GM19025 (cell line): ENCODE data around the gene CHST4.
"Not testable (repeated sequence)": the region's sequence is repeated elsewhere in the genome, so short reads cannot be mapped to it uniquely, and the experiment has no call there.

Experiments
- ATAC-seq: cut with Tn5 transposase; IDR thresholded peaks from one replicate; pipeline ENCODE4 v1.9.1; 2021; ENCODE audit warnings: mild to moderate bottlenecking, low read depth, moderate library complexity; ENCODE audit not compliant: unreplicated experiment

CHST4 gene

GRCh38 chr16:71520550-71520949 is 5.7 kb upstream of the CHST4 start:
- ATAC-seq, result no peak

GRCh38 chr16:71524566-71525553 is 1.4 kb upstream of the CHST4 start:
- ATAC-seq, result no peak

- ATAC-seq, result no peak
Observed at GRCh38 chr16:71528257-71528656, 2.0 kb downstream of the CHST4 start.

- no peak for ATAC-seq
Observed at GRCh38 chr16:71528863-71529262, 2.6 kb downstream of the CHST4 start.

- ATAC-seq, result no peak
Observed at GRCh38 chr16:71532366-71532765, 6.1 kb downstream of the CHST4 start.

GRCh38 chr16:71536752-71537499 is 10.7 kb downstream of the CHST4 start:
- ATAC-seq, result no peak

GRCh38 chr16:71537643-71538042 is 11.4 kb downstream of the CHST4 start:
- no peak for ATAC-seq

- no peak for ATAC-seq
Observed at GRCh38 chr16:71542377-71542776, 16.2 kb downstream of the CHST4 start.

- ATAC-seq, result no peak
Observed at GRCh38 chr16:71547168-71547567, 20.9 kb downstream of the CHST4 start.

GRCh38 chr16:71552698-71553503 is 26.7 kb downstream of the CHST4 start:
- no peak for ATAC-seq

GRCh38 chr16:71555230-71555891 is 29.1 kb downstream of the CHST4 start:
- no peak for ATAC-seq

- no peak for ATAC-seq
Observed at GRCh38 chr16:71557299-71557698, 31.1 kb downstream of the CHST4 start.

GRCh38 chr16:71557954-71558582 is 31.8 kb downstream of the CHST4 start:
- ATAC-seq, result no peak

GRCh38 chr16:71559855-71560254 is 33.6 kb downstream of the CHST4 start:
- no peak for ATAC-seq

GRCh38 chr16:71561886-71562285 is 35.7 kb downstream of the CHST4 start:
- not testable (repeated sequence) for ATAC-seq

- ATAC-seq, result no peak
Observed at GRCh38 chr16:71562552-71562951, 36.3 kb downstream of the CHST4 start.

GRCh38 chr16:71564335-71564967 is 38.2 kb downstream of the CHST4 start:
- no peak for ATAC-seq

- ATAC-seq, result no peak
Observed at GRCh38 chr16:71565812-71566700, 39.8 kb downstream of the CHST4 start.
